Right lung (tissue), 10 donors: ENCODE measurements around the gene ALG6. TPM values are rescaled to one million over a fixed set of nuclear protein-coding genes. Genes with fewer than 3 reads are reported as not detected.
A peak's percentile ranks its signal among the peaks of the same experiment; 100 is the strongest.

ENCODE experiments used
- DNase-seq, 2 donors: peaks; one replicate each; pipeline ENCODE4 v3.0.0-alpha.2; 2013
- long read RNA-seq, 8 donors: transcript quantifications; one replicate each; lab custom pipeline, GENCODE V29; 2026
- polyA plus RNA-seq, 5 donors: library from polyadenylated mRNA; unstranded; fragments of 120-200 nt; gene quantifications; one replicate each; pipeline versions ENCODE4 v1.2.1 to v1.2.3, GENCODE V29; 2013; ENCODE audit warnings: inconsistent platforms in 1 of 5, low replicate concordance in 1 of 5; ENCODE audit not compliant: insufficient read length in 5 of 5, insufficient read depth in 1 of 5

The ALG6 gene
- polyA plus RNA-seq = 10 to 100 TPM; 18.9 to 28.9 (median 24.3) TPM
- long read RNA-seq, donor 1, transcript ALG6-206 (2 exons, 985 nt) = major isoform, 5 of 13 reads
- long read RNA-seq, donor 1, partial matches to known transcripts = 0 of 13 reads
- long read RNA-seq, donor 1, other reads (novel, unspliced or antisense) = 6 of 13 reads
- long read RNA-seq, donor 2, partial matches to known transcripts = 0 of 5 reads
- long read RNA-seq, donor 2, other reads (novel, unspliced or antisense) = 5 of 5 reads
- long read RNA-seq, donor 3, partial matches to known transcripts = 0 of 2 reads
- long read RNA-seq, donor 3, other reads (novel, unspliced or antisense) = 0 of 2 reads
- long read RNA-seq, donor 4, partial matches to known transcripts = 0 of 4 reads
- long read RNA-seq, donor 4, other reads (novel, unspliced or antisense) = 0 of 4 reads
- long read RNA-seq, donor 5, partial matches to known transcripts = 0 of 2 reads
- long read RNA-seq, donor 5, other reads (novel, unspliced or antisense) = 0 of 2 reads
- long read RNA-seq, donor 6, partial matches to known transcripts = 0 of 9 reads
- long read RNA-seq, donor 6, other reads (novel, unspliced or antisense) = 7 of 9 reads
- long read RNA-seq, donor 7, partial matches to known transcripts = 0 of 6 reads
- long read RNA-seq, donor 7, other reads (novel, unspliced or antisense) = 5 of 6 reads
- long read RNA-seq, donor 8 = 0 reads

- peak; percentile 95 to 96 for DNase-seq
Measured at GRCh38 chr1:63367215-63368103, at the start of gene ALG6. Gene ALG6 (plus strand): TSS chr1:63367627. CDS start chr1:63370978, 3,351 bp downstream.

- no peak for DNase-seq
Measured at GRCh38 chr1:63317817-63318152, 49.6 kb upstream of the ALG6 start.

GRCh38 chr1:63318201-63318979 lies 49.0 kb upstream of the ALG6 start:
- DNase-seq = no peak

GRCh38 chr1:63319046-63320021 lies 48.1 kb upstream of the ALG6 start:
- DNase-seq = no peak

- DNase-seq = no peak
Measured at GRCh38 chr1:63320022-63320721, 47.3 kb upstream of the ALG6 start.

GRCh38 chr1:63321066-63321784 lies 46.2 kb upstream of the ALG6 start:
- no peak for DNase-seq

- no peak for DNase-seq
Measured at GRCh38 chr1:63321785-63322113, 45.7 kb upstream of the ALG6 start.

GRCh38 chr1:63322114-63322943 lies 45.1 kb upstream of the ALG6 start, which contains the start of gene FOXD3:
Gene FOXD3 (plus strand): TSS chr1:63322567. CDS start chr1:63323059, 492 bp downstream.
- DNase-seq = no peak

GRCh38 chr1:63322944-63323864 lies 44.2 kb upstream of the ALG6 start:
- no peak for DNase-seq

- no peak for DNase-seq
Measured at GRCh38 chr1:63323865-63324778, 43.3 kb upstream of the ALG6 start.

- no peak for DNase-seq
Measured at GRCh38 chr1:63324779-63325119, 42.7 kb upstream of the ALG6 start.

- DNase-seq = no peak
Measured at GRCh38 chr1:63325279-63325985, 42.0 kb upstream of the ALG6 start.

GRCh38 chr1:63326106-63326472 lies 41.3 kb upstream of the ALG6 start:
- no peak for DNase-seq

- no peak for DNase-seq
Measured at GRCh38 chr1:63326473-63327380, 40.7 kb upstream of the ALG6 start.
